NCI-H2171 treated with DMSO at 0.1 percent for 48 hours (cell line): ENCODE data around the gene BORCS5.

Source experiments
- DNase-seq: peaks from one replicate; lab custom pipeline; 2025; lab: John Stamatoyannopoulos, UW

The BORCS5 gene

DNA sequence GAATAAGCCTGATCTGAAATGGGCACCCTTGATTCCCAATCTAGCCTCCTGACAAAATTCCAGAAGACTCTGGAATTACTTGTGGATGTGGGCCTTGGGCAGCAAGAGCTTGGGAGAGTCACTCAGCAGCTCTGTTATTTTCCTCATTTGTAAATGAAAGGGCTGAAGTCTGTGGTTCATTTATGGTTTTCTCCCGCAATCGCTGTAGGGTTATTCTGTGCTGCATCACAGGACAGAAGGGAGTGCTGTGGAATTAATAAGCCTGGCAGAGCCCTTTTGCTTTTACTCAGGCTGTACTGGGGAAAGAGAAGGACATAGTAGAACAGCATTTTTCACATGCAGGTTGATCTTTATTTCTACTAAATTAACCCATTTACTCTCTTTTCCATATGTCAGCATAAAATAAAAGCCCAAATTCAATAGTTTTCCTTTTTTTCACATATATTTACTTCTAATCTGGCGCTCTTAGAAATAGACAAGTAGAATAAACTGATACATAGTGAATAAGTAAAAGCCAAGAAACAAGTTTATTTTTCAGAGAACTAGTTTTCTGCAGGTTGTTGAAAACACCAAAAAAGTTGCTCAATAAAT is 156.6 kb downstream of the BORCS5 start:
- no peak for DNase-seq

DNA sequence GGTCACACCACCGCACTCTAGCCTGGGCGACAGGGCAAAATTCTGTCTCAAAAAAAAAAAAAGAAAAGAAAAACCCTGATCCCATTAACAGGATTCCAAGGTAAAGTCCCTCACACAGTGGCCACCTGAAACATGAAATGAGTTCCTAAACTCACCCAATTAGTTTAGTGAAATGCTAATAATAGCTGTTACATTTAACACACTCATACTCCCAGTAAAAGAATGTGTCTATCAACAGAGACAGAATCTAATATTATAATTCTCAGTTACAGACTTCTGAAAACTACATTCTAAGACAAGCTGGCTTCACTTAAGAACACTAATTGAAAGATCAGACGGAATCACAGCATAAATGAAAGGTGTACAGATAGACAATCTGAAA is 161.6 kb downstream of the BORCS5 start:
- DNase-seq, result no peak

DNA sequence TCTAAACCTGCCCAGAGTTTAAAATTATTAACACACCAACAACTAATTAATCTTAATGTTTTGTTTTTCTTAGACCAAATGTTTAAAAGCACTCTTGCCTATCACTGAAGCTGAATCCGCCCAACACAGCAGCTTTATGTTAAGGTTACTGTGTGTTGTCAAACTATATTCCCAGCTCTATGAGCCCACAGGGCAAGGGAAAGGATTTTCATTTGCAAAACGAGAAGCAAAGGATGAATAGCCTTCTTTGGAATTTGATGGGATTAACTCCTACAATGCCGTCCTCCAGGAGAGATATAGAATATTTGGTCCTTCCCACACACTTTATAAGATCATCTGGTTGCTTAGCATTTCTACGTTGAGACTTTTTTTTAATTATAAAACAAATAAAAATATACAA is 162.0 kb downstream of the BORCS5 start:
- DNase-seq, result no peak
